Embryonic facial prominence (tissue), 1 donor: ENCODE data around the gene MAP2K6.
"Not testable (repeated sequence)": the region's sequence is repeated elsewhere in the genome, so short reads cannot be mapped to it uniquely, and the experiment has no call there.

Source experiments
- DNase-seq: peaks from one replicate; pipeline ENCODE4 v3.0.0-alpha.2; 2016; ENCODE audit errors: extremely low spot score

Gene MAP2K6

GRCh38 chr17:69457603-69458002 is 43.1 kb downstream of the MAP2K6 start:
- DNase-seq, result no peak

DNA sequence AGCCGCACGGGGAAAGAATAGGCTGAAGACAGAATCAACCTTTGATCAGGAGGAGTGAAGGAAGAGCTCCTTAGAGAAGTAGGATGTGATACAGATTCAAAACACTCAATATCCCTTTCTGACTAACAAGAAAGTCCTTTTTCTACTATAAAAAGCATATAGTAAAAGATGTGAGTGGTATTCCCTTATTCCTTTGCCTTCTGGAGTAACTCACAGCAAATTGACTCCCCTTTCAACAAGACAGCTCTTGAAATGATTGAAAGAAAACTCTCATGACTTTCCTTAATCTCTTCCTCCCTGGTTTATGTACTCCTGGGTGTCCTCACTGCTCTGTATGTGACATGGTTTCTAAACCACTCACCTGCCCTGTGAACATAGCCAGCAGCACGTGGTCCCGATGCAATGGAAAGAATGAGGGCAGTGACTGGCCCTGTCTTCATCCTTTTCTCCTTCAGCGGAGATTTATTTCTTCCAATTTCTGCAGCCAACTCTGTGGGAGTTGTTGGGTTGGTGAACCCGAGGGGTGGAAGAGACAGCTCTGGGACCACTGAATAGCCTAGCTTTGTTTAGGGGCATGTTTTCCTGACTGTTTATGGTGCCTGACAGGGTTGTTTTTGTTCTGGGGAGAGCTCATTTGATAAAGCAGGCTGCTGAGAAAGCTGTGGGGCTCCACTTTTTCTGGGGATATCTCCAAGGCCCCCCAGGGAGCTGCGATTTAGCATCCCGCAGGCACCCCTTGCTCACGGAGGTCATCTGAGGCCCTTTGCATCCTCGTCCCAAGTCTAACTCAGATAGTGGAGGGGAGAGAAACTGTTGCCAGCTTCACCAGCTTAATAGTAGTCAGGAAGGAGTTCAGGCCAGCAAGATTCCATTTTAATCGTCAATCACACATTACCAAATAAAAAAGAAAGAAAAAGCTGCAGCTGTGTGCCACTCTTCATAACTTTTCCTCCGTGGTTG is 46.7 kb downstream of the MAP2K6 start:
- no peak for DNase-seq

DNA sequence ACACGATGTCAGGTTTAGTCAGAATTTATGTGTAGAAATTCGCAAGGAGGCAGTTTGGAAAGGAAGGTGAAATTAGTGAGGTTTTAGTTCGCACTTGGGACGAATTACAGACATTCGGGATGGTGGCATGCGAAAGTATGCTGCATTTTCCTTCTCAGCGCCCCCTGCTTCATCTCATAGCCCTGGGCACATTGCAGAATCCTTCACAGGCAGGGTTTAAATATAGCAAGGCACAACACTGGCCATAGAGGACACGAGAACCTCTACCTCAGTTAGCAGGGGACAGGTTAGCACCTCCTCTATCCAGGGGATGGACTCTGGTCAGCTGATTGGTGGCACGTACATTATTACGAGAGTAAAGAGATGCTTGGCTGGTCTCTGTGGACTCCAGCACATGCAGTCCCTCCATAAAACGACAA is 47.5 kb downstream of the MAP2K6 start:
- DNase-seq, result no peak

- DNase-seq, result no peak
Measured at GRCh38 chr17:69462882-69463281, 48.4 kb downstream of the MAP2K6 start.

GRCh38 chr17:69466451-69466850 is 52.0 kb downstream of the MAP2K6 start:
- DNase-seq, result no peak

GRCh38 chr17:69466905-69467667 is 52.6 kb downstream of the MAP2K6 start:
- no peak for DNase-seq

- no peak for DNase-seq
Measured at GRCh38 chr17:69468207-69468606, 53.7 kb downstream of the MAP2K6 start.

GRCh38 chr17:69470702-69471101 is 56.2 kb downstream of the MAP2K6 start:
- DNase-seq, result no peak

DNA sequence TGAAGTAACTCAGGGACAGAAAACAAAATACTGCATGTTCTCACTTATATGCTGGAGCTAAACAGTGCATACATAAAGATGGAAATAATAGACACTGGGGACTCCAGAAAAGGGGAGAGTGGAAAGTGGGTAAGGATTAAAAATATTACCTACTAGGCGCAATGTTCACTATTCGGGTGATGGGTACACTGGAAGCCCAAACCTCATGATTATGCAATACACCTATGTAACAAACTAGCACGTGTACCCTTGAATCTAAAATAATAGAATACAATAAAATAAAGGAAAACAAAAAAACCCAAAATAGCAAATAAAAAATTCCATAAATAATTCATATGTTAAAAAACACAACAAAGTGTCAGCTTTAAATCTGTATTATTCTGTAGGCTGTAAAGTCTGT is 56.9 kb downstream of the MAP2K6 start:
- no peak for DNase-seq

DNA sequence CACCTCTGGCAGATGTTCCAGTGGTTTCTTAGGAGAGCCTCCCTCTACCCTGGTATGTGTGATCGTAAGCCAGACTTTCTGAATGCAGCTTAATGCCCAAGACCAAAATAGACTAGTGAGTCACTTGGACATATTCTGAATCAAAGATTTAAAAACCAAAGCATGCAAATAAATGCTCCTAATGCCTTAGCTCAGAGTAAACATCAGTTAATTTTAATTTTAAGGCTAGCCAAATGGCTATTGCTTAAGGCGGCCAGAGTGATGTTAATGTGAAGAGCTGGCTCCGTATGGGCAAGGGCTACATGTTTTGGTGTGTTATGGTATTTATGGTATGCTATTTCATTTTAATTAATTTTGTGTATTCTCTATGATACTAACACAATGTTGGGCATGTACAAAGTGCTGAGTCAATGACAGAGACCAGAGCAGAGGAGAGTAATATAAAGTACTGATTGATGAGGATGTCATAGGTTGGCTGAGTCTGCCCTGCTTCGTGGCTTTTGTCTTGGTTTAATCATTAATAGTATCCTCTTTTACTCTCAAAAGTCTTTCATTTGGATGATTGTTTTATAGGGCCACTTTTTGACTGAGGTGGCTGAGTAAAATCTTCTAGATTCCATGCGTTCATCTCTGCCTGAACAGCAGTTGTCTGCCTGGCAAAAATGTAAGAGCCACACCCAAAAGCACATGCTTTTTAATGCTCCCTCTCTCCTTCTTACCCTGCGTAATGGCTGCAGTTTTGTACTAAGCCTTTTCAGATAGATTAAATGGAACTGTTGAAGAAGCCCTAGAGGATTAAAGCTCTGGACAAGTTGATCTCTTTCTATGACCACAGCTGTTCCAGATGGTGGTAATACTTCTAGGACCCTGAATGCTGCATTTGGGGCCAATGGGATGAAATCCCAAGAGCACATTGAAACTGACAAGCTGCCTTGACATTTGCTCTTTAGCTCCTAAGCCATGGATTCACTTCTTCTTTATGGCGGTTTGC is 59.6 kb downstream of the MAP2K6 start:
- DNase-seq, result no peak

DNA sequence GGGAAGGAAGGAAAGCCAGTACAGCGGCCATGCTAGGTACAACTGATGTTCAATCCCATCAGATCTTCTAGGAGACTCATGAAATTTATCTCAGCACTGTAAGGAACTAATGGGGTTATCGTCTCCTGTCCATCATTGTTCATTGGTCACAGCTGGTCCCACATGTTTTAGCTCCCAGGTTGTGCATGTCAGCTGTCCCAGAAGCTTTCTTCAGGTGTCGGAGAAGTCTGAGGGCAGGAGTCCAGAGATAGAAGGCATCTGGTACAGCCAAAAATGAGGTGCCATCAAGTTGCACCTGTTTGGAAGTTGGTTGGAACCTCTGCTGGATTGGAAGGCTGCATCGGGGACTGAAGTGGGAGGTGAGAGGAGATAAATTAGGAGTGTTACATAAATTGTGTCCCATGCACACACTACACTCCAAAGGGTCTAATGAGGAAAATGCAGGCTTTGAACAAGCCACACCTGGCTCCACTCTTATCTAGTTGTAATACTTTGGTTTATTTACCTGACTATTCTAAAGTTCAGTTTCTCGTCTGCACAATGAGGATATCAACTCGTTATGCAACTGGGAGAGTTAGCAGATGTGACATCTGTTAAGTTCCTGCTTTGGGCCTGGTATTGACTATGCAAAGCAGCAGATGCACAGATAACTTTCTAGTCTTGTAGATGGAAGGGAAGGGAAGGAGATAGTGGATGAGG is 62.9 kb downstream of the MAP2K6 start:
- DNase-seq, result no peak

DNA sequence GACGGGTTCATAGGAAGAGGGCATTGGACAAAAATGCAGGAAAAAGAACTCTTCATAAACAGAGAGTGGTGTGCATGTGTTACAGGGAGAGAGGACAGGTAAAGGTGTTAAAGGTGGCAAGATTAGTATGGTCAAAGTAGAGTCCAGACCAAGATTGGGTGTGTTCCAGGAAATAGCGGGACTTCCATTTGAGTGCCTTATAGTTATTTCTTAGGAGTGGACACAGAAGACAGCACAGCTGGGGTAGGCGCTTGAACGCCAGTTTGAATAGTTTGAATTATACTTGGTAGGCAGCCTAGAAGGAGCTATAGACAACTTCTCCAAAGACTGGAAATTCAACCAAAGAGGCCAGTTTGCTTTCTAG is 63.4 kb downstream of the MAP2K6 start:
- no peak for DNase-seq

GRCh38 chr17:69478916-69479315 is 64.4 kb downstream of the MAP2K6 start:
- DNase-seq, result no peak

DNA sequence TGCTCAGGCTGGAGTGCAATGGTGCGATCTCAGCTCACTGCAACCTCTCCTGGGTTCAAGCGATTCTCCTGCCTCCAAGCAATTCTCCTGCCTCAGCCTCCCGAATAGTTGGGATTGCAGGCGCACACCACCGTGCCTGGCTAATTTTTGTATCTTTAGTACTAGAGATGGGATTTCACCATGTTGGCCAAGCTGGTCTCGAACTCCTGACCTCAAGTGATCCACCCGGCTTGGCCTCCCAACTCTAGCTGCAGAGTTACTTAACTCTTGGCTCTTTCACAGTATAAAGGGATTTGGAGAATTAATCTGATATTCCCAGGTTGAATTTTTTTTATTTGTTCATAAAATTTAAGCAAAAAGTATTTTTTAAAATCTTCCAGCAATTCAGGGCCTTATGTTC is 65.3 kb downstream of the MAP2K6 start:
- DNase-seq, result not testable (repeated sequence)

DNA sequence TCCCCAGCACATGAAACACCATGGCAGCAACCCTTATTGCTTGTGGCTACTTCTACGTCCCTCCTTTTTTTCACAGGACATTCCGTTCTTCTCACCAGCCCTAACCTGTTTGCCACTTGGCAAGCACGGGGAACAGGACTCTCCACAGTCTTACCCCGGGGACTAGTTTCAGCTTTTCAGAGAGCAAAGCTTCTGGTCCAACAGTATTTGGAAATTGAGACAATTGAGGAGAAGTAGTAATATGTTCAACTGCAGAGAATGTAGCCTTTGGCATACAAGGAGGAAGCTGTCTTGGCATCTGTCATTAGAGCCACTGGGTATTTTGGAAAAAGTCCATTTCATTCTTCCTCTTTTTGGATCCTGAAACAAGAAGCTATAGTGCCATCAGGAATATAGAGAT is 65.7 kb downstream of the MAP2K6 start:
- DNase-seq, result no peak

GRCh38 chr17:69485251-69485661 is 70.8 kb downstream of the MAP2K6 start:
- DNase-seq, result no peak

GRCh38 chr17:69485901-69486643 is 71.6 kb downstream of the MAP2K6 start:
- DNase-seq, result no peak

DNA sequence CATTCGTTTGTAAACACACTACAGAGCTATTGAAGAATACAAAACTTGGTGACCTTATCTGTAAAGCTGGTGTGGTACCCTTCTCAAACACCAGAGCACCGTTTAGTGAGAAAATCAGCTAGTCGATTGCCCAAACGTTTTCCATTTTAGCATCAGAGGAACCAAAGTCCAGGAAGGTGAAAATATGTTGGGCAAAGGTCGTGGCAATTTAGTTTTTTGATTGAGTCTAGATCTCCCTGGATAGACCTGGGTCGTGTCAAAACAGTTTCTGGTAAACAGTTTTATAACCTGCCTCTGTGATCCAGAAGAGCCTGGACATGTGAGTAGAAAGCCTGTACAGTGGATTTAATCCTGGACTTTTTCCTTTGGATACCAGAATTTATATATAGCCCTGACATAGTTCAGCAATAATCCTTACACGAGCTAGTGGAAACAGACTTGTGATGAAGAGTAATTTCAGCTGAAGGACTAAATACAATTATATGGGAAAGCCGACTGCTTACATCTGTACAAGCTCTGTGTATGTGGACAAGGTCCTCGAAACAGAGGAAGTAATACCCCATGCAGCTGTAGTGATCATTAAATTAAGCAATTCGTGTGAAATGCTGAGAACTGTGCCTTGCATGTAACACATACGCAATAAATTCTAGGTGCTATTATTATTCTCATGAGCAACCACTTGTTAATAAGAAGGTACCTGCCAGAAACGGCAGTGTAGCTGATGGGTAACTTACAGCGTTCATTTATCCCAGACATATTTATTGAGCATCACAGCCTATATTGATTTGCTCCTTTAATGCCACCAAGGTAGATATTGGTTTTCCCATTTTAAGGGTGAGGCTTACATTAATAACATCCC is 72.5 kb downstream of the MAP2K6 start:
- no peak for DNase-seq

- no peak for DNase-seq
Measured at GRCh38 chr17:69489313-69489712, 74.8 kb downstream of the MAP2K6 start.
